ENCODE results near the gene ZNF629.

The ZNF629 gene

GRCh38 chr16:30767767-30768465 lies 19.1 kb downstream of the ZNF629 start:
- DNase-seq (ENCODE audit: low spot score): no peak

GRCh38 chr16:30766933-30767284 lies 20.1 kb downstream of the ZNF629 start:
- DNase-seq (ENCODE audit: low spot score): no peak

DNA sequence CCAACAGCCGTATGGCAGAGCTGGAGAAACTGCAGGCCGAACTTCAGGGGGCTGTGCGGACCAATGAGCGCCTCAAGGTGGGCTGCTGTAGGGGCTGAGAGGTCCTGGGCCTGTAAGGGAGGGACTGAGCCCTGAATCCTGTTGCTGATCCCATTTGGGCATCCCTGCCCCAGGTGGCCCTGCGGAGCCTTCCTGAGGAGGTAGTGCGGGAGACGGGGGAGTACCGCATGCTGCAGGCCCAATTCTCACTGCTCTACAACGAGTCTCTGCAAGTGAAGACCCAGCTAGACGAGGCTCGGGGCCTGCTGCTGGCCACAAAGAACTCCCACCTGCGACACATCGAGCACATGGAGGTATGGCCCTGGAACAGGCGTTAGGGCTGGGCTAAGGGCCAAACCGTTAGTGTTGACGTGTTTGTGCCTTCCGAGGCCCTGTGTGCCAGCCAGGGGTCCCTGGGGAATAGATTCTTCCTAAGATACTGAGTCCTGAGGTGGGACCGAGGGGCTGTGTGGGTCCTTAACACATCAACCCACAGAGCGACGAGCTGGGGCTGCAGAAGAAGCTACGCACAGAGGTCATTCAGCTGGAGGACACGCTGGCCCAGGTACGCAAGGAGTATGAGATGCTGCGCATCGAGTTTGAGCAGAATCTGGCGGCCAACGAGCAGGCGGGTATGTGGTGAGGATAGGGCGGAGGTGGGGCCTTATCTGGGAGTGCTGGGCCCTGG lies 20.6 kb downstream of the ZNF629 start:
- no peak for DNase-seq (ENCODE audit: low spot score)

- no peak for DNase-seq (ENCODE audit: low spot score)
Measured at GRCh38 chr16:30764816-30765465, 22.1 kb downstream of the ZNF629 start.

- DNase-seq (ENCODE audit: low spot score): no peak
Measured at GRCh38 chr16:30764086-30764485, 22.9 kb downstream of the ZNF629 start.

GRCh38 chr16:30762991-30763725 lies 23.8 kb downstream of the ZNF629 start:
- DNase-seq (ENCODE audit: low spot score): no peak

DNA sequence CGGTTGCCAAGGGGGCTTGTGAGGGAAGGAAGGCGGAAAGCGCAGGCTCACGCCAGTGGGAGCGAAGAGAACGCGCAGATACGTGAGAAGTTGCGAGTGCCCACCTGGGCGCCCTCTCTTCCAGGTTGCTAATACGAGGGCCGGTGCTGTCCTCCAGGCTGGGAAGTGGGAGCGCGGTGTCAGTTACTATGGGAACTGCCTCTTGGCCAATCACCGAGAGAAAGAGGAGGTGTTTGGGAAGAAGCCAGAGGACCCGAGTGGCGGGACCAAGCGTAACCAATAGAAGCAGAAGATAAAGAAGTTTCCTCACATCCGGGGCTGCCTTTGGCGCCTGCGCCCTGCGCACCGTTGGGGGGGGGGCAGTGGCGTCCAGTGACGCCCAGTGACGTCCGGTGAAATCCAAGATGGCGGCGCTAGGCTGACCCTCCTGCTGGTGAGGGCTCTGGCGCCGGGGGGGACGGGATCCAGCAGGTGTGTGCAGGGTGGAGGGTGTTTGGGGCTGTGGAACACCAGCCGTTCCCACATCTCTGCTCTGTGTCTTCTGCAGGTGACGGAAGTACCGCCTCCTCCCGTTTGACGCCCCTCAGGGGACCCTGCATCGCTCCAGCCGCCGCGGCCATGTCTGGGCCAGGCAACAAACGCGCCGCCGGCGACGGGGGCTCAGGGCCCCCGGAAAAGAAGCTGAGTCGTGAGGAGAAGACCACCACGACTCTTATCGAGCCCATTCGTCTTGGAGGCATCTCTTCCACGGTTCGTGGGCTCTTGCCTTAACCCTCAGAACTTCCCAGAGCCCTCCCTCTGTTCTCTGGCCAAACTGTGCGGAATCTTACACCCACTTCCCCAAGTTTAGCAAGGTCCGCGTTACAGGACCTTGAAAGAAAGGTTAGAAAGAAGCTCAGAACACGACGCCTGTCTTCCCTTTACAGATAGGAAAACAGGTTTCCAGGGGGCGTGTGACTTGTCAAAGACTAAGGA lies 24.8 kb downstream of the ZNF629 start, which contains the start of the genes CFAP119 and RNF40:
Gene CFAP119, minus strand, starts transcription at position 135 of the 975 bp plus-strand sequence. CDS start 314 bp downstream, outside the sequence.
Gene RNF40, plus strand, starts transcription at position 395 of the 975 bp plus-strand sequence. Its CDS starts 224 bp downstream, at position 619.
- DNase-seq (ENCODE audit: low spot score): peak; percentile 96

DNA sequence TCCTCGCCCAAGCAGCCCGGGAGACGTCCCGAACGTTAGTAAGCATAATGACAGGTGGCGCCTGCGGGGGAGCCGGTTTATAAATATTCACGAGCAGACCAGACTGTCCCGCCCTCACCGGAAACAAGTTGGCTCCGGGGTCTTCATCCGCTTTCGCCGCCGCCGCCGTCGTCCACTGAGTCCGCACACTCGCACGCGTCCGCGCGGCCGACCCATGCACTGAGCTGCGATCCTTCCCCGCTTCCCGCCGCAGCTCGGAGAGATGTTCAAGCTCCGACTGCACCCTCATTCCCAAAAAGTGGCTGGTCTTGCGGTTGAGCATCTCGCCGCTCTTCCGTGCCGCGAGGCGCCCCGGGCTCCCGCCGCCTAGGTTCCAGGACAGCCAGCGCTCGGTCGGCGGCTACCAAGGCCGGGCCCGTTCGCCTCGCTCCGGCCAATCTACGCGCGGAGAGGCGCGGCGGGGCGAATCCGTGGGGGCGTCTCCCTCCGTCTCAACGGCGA lies 25.5 kb downstream of the ZNF629 start:
- DNase-seq (ENCODE audit: low spot score): peak; percentile 92

GRCh38 chr16:30760577-30761426 lies 26.2 kb downstream of the ZNF629 start:
- DNase-seq (ENCODE audit: low spot score): peak; percentile 61

DNA sequence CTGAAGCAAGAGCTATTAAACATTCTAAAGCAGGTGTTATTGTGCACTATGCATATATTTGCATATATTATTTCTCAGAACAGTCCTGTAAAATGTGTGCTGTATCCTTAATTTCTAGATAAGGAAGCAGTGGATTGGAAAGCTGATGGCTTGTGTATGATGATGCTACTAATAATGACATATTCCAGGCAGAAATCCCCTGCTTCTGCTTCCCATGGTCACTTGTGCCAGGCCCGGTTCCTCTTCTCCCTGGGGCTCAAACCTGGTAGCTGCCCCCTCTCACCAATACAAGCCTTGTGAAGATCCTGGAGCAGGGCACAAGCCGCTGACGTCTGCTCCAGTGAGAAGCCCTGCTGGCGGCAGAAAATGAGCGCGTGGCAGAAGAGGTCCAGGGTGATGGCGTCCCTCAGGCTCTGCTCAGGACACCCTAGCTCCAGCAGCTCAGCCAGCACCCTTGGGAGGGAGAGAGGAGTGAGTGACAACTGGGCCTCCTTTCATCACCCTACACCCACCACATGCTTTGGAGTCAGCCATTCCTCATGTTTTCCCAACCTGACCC lies 26.9 kb downstream of the ZNF629 start:
- no peak for DNase-seq (ENCODE audit: low spot score)

- peak; percentile 46 for DNase-seq (ENCODE audit: low spot score)
Measured at GRCh38 chr16:30758988-30759491, 28.0 kb downstream of the ZNF629 start.

GRCh38 chr16:30757316-30757715 lies 29.7 kb downstream of the ZNF629 start:
- no peak for DNase-seq (ENCODE audit: low spot score)

DNA sequence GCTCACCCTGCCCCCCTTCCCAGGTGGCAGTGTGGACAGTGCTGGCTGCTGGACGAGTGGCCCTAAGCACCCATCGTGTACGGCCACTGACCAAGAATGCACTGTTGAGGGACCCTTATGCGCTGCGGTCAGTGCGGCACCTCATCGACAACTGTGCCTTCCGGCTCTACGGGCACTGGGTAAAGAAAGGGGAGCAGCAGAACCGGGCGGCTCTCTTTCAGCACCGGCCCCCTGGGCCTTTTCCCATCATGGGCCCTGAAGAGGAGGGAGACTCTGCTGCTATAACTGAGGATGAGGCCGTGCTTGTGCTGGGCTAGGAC lies 30.3 kb downstream of the ZNF629 start:
- DNase-seq (ENCODE audit: low spot score): no peak

DNA sequence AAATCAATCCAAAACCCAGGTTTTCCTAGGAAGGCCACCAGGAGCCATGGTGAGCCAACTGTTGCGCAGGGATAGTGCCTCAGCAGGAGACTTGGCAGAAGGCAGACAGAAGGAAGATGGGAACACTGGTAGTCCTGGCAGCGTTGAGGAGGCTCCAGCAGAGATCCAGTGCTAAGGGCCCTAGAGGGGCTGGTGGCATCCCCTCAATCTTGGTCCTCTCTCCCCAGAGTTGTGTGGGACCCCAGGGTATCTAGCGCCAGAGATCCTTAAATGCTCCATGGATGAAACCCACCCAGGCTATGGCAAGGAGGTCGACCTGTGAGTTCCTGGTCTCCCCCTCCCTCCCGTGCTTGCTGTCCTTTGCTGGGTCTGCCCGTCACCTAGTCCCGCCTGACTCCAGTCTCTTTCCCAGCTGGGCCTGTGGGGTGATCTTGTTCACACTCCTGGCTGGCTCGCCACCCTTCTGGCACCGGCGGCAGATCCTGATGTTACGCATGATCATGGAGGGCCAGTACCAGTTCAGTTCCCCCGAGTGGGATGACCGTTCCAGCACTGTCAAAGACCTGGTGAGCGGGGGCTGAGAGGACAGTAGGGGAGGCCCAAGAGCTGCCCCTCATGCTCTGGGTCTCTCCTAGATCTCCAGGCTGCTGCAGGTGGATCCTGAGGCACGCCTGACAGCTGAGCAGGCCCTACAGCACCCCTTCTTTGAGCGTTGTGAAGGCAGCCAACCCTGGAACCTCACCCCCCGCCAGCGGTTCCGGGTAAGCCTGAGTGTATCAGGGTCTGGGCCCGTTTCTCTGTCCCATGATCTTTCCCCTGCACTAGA lies 30.8 kb downstream of the ZNF629 start:
- no peak for DNase-seq (ENCODE audit: low spot score)

GRCh38 chr16:30753596-30753995 lies 33.4 kb downstream of the ZNF629 start:
- DNase-seq (ENCODE audit: low spot score): no peak

GRCh38 chr16:30750876-30751465 lies 36.0 kb downstream of the ZNF629 start:
- no peak for DNase-seq (ENCODE audit: low spot score)

DNA sequence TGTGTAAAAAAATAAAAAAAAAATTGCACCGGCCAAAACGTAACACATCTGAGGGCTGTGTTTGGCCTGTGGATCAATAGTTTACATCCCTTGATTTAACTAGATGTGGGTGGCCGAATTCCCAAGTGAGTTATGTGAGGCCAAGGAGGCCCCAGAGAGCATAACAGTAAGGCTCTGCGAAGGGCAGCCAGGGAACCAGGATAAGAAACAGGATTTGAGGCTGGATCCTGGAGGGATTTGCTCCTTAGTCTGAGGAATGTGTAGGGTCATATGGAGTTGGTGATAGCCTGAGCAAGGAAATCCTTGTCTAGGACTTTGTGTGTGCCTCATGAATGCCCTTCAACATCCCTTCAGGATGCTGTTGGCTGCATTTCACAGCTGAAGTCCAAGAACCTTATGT lies 36.8 kb downstream of the ZNF629 start:
- no peak for DNase-seq (ENCODE audit: low spot score)
